WTC11 (cell line): ENCODE measurements around the gene DYNC2LI1. TPM values are rescaled to one million over a fixed set of nuclear protein-coding genes. Genes with fewer than 3 reads are reported as not detected.

Experiments
- ATAC-seq: fragments of 200-7000 bp; cut with Tn5 transposase; 2 replicates; pipeline ENCODE4 v1.10.0; 2021; ENCODE audit warnings: mild to moderate bottlenecking, moderate library complexity
- CTCF ChIA-PET: fragments of 300-600 bp; sonication (Branson Sonifier 250); formaldehyde crosslinking; loops from one replicate; lab custom pipeline; 2021; ENCODE audit warnings: antibody characterized with exemption; lab: Charles Lee
- POLR2A ChIA-PET: fragments of 350-600 bp; sonication (Branson Sonifier 250); formaldehyde crosslinking; loops from one replicate; lab custom pipeline; 2021; ENCODE audit warnings: antibody characterized with exemption; lab: Charles Lee
- DNase-seq: peaks from one replicate; pipeline ENCODE4 v3.0.0; 2021; ENCODE audit warnings: low spot score
- H3K27ac Mint-ChIP-seq: 2 replicates; pipeline ENCODE4 v1.8.0; 2021; ENCODE audit warnings: mixed read lengths
- H3K27me3 Mint-ChIP-seq: 2 replicates; pipeline ENCODE4 v1.8.0; 2021; ENCODE audit warnings: low read depth, mild to moderate bottlenecking, moderate library complexity, mixed read lengths
- H3K36me3 Mint-ChIP-seq: 2 replicates; pipeline ENCODE4 v1.8.0; 2021; ENCODE audit warnings: mixed read lengths
- H3K4me1 Mint-ChIP-seq: 2 replicates; pipeline ENCODE4 v1.8.0; 2022; ENCODE audit warnings: mixed read lengths
- H3K4me3 Mint-ChIP-seq: 2 replicates; pipeline ENCODE4 v1.8.0; 2021; ENCODE audit warnings: mild to moderate bottlenecking, moderate library complexity, mixed read lengths
- H3K9me3 Mint-ChIP-seq: 2 replicates; pipeline ENCODE4 v1.8.0; 2021; ENCODE audit warnings: mixed read lengths
- CREM ChIP-seq: sonication (generic); formaldehyde crosslinking; IDR thresholded peaks from 2 replicates; pipeline ENCODE4 v1.8.1; 2022; ENCODE audit warnings: mild to moderate bottlenecking, missing genetic modification reagents, moderate library complexity
- ELF4 ChIP-seq: sonication (generic); formaldehyde crosslinking; IDR thresholded peaks from 2 replicates; pipeline ENCODE4 v1.8.1; 2022; ENCODE audit warnings: low read depth, mild to moderate bottlenecking, moderate library complexity, missing genetic modification reagents
- ESRRA ChIP-seq: sonication (generic); formaldehyde crosslinking; IDR thresholded peaks from 2 replicates; pipeline ENCODE4 v1.8.1; 2022; ENCODE audit warnings: mild to moderate bottlenecking, missing genetic modification reagents, borderline replicate concordance
- IRF2 ChIP-seq: sonication (generic); formaldehyde crosslinking; IDR thresholded peaks from 2 replicates; pipeline ENCODE4 v1.8.0; 2022; ENCODE audit warnings: low read depth, missing genetic modification reagents, borderline replicate concordance
- RORB ChIP-seq: fragments of 250-450 bp; sonication (Bioruptor Pico); IDR thresholded peaks from 2 replicates; pipeline ENCODE4 v1.9.0; 2021; ENCODE audit warnings: mild to moderate bottlenecking
- SMAD3 ChIP-seq: sonication (generic); formaldehyde crosslinking; IDR thresholded peaks from 2 replicates; pipeline ENCODE4 v1.8.0; 2022; ENCODE audit warnings: missing genetic modification reagents, mild to moderate bottlenecking, borderline replicate concordance
- ZNF121 ChIP-seq: sonication (generic); formaldehyde crosslinking; IDR thresholded peaks from 2 replicates; pipeline ENCODE4 v1.8.0; 2023; ENCODE audit warnings: missing genetic modification reagents
- ZNF263 ChIP-seq: sonication (generic); formaldehyde crosslinking; IDR thresholded peaks from 2 replicates; pipeline ENCODE4 v1.8.1; 2022; ENCODE audit warnings: low read depth, mild to moderate bottlenecking, moderate library complexity, missing genetic modification reagents
- ZNF396 ChIP-seq: fragments of 250-450 bp; sonication (Bioruptor Pico); IDR thresholded peaks from 2 replicates; pipeline ENCODE4 v1.8.0; 2021; ENCODE audit warnings: mild to moderate bottlenecking, moderate library complexity, borderline replicate concordance
- total RNA-seq: library from RNA; stranded (reverse); gene quantifications from 3 replicates; pipeline ENCODE4 v1.2.3, GENCODE V29; 2021
- TF ChIP-seq, protein P1 (sequence below): sonication (generic); formaldehyde crosslinking; IDR thresholded peaks from 2 replicates; pipeline ENCODE4 v1.8.1; 2022; ENCODE audit warnings: low read depth, mild to moderate bottlenecking, moderate library complexity, missing genetic modification reagents, borderline replicate concordance
- TF ChIP-seq, protein P2 (sequence below): sonication (generic); formaldehyde crosslinking; conservative IDR thresholded peaks from 2 replicates; pipeline ENCODE4 v1.8.1; 2022; ENCODE audit warnings: mild to moderate bottlenecking, missing genetic modification reagents
- TF ChIP-seq, protein P3 (sequence below): sonication (generic); formaldehyde crosslinking; IDR thresholded peaks from 2 replicates; pipeline ENCODE4 v1.8.1; 2023; ENCODE audit warnings: mild to moderate bottlenecking, missing genetic modification reagents, moderate library complexity
- TF ChIP-seq, protein P4 (sequence below): sonication (generic); formaldehyde crosslinking; IDR thresholded peaks from 2 replicates; pipeline ENCODE4 v1.8.0; 2023; ENCODE audit warnings: missing genetic modification reagents, mild to moderate bottlenecking, borderline replicate concordance
- TF ChIP-seq, protein P5 (sequence below): sonication (generic); formaldehyde crosslinking; IDR thresholded peaks from 2 replicates; pipeline ENCODE4 v1.8.1; 2023; ENCODE audit warnings: mild to moderate bottlenecking, missing genetic modification reagents, borderline replicate concordance

DYNC2LI1 gene
- total RNA-seq, 1 experiment from 2014 or later, result 7.0 TPM

DNA sequence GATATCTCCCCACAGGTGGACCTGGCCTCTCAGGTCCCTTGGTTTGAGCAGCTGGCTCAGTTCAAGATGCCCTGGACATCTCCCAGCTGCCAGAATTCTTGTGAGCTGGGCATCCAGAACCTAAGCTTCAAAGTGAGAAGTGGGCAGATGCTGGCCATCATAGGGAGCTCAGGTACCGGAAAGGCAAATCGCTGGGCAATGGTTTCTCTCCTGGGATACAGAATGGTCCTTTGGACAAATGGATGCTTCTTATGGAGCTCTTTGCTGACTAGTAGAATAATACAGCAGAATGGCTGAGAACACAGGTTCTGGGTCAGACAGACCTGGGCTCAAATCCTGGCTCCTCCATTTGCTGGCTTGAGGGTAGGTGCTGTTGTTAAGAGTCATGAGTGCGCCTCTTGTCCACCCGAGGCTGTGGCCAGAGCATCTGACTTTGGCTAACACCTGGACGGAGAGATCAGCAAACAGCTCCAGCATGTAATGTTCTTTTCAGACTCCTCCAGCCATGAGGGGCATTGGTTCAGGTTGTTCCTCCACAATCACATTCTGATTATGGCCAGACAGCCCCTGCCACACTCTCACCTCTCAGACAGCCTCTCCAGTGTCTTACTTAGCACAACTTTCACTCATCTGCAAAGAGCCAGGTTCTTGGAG lies 72.4 kb downstream of the DYNC2LI1 start:
- ChIA-PET POLR2A (no interaction called here), CTCF (no interaction called here)
- no peaks in the 10 kb centered on the region for H3K4me1 Mint-ChIP-seq
- no peaks in the 10 kb centered on the region for H3K36me3 Mint-ChIP-seq
- H3K27ac Mint-ChIP-seq, result no peak overlapping the region
- no peaks in the 10 kb centered on the region for H3K9me3 Mint-ChIP-seq
- TF ChIP-seq IRF2 (CRISPR knock-in tag) (no peak), CREM (CRISPR knock-in tag) (no peak)
- no peaks in the 10 kb centered on the region for H3K27me3 Mint-ChIP-seq
- ATAC-seq (no peak), DNase-seq (no peak)
- no peak overlapping the region for H3K4me3 Mint-ChIP-seq

DNA sequence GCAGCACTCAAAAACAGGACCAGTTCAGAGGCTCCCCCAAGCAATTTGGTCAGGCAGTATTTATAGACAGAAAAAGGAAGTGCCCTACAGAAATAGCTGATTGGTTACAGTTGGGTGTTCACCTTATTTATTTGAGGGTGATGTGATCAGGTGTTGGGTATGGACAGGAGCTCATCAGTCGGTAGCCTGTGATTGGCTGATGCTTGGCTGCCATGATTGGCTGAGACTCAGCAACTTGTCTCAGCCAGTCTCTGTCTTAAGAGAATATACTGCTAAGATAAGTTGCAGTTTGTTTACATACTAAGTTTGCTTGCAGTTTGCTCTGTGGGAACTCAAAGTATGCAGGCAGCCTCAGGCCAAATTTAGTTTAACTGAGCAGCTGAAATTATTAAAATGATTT lies 74.4 kb downstream of the DYNC2LI1 start:
- Mint-ChIP-seq H3K4me1 (no peaks in the 10 kb centered on the region), H3K4me3 (no peak overlapping the region), H3K27ac (no peak overlapping the region), H3K36me3 (no peaks in the 10 kb centered on the region), H3K27me3 (no peaks in the 10 kb centered on the region), H3K9me3 (no peaks in the 10 kb centered on the region)
- POLR2A ChIA-PET, result no interaction called here
- DNase-seq (no peak), ATAC-seq (no peak)
- CTCF ChIA-PET, result interaction anchor here (1.0 kb wide), 1 partner anchor 27 kb away, joined by 3 read pairs; no protein-coding TSS in a partner anchor
- TF ChIP-seq, protein P1, sequence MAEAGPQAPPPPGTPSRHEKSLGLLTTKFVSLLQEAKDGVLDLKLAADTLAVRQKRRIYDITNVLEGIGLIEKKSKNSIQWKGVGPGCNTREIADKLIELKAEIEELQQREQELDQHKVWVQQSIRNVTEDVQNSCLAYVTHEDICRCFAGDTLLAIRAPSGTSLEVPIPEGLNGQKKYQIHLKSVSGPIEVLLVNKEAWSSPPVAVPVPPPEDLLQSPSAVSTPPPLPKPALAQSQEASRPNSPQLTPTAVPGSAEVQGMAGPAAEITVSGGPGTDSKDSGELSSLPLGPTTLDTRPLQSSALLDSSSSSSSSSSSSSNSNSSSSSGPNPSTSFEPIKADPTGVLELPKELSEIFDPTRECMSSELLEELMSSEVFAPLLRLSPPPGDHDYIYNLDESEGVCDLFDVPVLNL (CRISPR knock-in tag), result no peak
- TF ChIP-seq, protein P2, sequence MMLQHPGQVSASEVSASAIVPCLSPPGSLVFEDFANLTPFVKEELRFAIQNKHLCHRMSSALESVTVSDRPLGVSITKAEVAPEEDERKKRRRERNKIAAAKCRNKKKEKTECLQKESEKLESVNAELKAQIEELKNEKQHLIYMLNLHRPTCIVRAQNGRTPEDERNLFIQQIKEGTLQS (CRISPR knock-in tag), result no peak
- TF ChIP-seq, protein P3, sequence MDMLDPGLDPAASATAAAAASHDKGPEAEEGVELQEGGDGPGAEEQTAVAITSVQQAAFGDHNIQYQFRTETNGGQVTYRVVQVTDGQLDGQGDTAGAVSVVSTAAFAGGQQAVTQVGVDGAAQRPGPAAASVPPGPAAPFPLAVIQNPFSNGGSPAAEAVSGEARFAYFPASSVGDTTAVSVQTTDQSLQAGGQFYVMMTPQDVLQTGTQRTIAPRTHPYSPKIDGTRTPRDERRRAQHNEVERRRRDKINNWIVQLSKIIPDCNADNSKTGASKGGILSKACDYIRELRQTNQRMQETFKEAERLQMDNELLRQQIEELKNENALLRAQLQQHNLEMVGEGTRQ (CRISPR knock-in tag), result no peak
- TF ChIP-seq ELF4 (CRISPR knock-in tag), result no peak
- TF ChIP-seq SMAD3 (CRISPR knock-in tag), result no peak

DNA sequence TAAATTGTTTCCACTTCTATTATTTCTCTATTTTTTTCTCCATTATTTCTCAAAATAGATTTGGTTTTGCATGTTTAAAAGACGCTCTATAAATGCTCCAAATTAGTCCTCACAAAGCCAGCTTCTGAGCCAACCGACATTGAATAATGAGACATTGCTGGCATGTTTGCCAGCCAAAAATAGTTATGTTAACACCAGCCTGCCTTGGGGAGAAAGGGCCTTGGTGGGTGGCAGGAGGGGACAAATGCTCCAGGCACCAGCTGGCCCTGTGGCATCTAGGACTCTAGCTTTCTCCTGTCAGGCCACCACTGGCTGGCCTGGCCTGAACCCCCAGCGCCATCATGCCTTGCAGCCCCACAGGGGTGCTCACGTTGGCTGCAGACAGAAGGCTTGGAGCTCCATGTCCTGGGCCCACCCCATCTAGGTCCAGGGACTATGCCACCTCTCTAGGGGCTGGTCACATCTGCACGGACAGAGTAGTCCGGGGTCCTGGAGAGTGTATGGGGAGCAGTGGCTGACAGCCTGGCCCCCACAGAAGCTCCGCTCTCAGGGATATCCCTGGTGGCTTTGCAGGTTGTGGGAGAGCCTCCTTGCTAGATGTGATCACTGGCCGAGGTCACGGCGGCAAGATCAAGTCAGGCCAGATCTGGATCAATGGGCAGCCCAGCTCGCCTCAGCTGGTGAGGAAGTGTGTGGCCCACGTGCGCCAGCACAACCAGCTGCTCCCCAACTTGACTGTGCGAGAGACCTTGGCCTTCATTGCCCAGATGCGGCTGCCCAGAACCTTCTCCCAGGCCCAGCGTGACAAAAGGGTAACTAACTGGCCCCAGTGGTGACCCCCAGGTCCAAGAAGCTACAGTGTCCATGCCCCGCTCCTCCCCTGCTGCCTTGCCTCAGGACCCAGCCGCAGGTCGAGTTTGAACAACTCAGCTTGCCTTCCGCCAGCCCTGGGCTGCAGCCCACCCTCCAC lies 77.5 kb downstream of the DYNC2LI1 start:
- H3K36me3 Mint-ChIP-seq, result no peaks in the 10 kb centered on the region
- ATAC-seq, result no peak
- H3K9me3 Mint-ChIP-seq, result no peaks in the 10 kb centered on the region
- no peak overlapping the region for H3K27ac Mint-ChIP-seq
- ChIA-PET CTCF (interaction anchor here (1.2 to 1.9 kb wide), 2 partner anchors 27 to 274 kb away, joined by 3 to 9 read pairs; no protein-coding TSS in a partner anchor), POLR2A (no interaction called here)
- no peak for DNase-seq
- H3K4me1 Mint-ChIP-seq, result no peaks in the 10 kb centered on the region
- no peak overlapping the region for H3K4me3 Mint-ChIP-seq
- TF ChIP-seq, protein P2 (CRISPR knock-in tag), result no peak
- TF ChIP-seq, protein P4, sequence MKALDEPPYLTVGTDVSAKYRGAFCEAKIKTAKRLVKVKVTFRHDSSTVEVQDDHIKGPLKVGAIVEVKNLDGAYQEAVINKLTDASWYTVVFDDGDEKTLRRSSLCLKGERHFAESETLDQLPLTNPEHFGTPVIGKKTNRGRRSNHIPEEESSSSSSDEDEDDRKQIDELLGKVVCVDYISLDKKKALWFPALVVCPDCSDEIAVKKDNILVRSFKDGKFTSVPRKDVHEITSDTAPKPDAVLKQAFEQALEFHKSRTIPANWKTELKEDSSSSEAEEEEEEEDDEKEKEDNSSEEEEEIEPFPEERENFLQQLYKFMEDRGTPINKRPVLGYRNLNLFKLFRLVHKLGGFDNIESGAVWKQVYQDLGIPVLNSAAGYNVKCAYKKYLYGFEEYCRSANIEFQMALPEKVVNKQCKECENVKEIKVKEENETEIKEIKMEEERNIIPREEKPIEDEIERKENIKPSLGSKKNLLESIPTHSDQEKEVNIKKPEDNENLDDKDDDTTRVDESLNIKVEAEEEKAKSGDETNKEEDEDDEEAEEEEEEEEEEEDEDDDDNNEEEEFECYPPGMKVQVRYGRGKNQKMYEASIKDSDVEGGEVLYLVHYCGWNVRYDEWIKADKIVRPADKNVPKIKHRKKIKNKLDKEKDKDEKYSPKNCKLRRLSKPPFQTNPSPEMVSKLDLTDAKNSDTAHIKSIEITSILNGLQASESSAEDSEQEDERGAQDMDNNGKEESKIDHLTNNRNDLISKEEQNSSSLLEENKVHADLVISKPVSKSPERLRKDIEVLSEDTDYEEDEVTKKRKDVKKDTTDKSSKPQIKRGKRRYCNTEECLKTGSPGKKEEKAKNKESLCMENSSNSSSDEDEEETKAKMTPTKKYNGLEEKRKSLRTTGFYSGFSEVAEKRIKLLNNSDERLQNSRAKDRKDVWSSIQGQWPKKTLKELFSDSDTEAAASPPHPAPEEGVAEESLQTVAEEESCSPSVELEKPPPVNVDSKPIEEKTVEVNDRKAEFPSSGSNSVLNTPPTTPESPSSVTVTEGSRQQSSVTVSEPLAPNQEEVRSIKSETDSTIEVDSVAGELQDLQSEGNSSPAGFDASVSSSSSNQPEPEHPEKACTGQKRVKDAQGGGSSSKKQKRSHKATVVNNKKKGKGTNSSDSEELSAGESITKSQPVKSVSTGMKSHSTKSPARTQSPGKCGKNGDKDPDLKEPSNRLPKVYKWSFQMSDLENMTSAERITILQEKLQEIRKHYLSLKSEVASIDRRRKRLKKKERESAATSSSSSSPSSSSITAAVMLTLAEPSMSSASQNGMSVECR (CRISPR knock-in tag), result no peak
- TF ChIP-seq ESRRA (no peak), RORB (no peak), ZNF121 (CRISPR knock-in tag) (no peak), ZNF263 (CRISPR knock-in tag) (no peak), ZNF396 (no peak)
- TF ChIP-seq, protein P5, sequence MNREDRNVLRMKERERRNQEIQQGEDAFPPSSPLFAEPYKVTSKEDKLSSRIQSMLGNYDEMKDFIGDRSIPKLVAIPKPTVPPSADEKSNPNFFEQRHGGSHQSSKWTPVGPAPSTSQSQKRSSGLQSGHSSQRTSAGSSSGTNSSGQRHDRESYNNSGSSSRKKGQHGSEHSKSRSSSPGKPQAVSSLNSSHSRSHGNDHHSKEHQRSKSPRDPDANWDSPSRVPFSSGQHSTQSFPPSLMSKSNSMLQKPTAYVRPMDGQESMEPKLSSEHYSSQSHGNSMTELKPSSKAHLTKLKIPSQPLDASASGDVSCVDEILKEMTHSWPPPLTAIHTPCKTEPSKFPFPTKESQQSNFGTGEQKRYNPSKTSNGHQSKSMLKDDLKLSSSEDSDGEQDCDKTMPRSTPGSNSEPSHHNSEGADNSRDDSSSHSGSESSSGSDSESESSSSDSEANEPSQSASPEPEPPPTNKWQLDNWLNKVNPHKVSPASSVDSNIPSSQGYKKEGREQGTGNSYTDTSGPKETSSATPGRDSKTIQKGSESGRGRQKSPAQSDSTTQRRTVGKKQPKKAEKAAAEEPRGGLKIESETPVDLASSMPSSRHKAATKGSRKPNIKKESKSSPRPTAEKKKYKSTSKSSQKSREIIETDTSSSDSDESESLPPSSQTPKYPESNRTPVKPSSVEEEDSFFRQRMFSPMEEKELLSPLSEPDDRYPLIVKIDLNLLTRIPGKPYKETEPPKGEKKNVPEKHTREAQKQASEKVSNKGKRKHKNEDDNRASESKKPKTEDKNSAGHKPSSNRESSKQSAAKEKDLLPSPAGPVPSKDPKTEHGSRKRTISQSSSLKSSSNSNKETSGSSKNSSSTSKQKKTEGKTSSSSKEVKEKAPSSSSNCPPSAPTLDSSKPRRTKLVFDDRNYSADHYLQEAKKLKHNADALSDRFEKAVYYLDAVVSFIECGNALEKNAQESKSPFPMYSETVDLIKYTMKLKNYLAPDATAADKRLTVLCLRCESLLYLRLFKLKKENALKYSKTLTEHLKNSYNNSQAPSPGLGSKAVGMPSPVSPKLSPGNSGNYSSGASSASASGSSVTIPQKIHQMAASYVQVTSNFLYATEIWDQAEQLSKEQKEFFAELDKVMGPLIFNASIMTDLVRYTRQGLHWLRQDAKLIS (CRISPR knock-in tag), result no peak
- peaks cover 11% of the 10 kb centered on the region for H3K27me3 Mint-ChIP-seq
